IgD-negative memory B cell (primary cell): Measurements from ENCODE around the gene LYRM9. TPM values are rescaled to one million over a fixed set of nuclear protein-coding genes. Genes with fewer than 3 reads are reported as not detected.
A peak's percentile ranks its signal among the peaks of the same experiment; 100 is the strongest.

Experiments
- H3K27ac Mint-ChIP-seq, 3 donors: one replicate each; pipeline ENCODE4 v1.8.0; 2020 to 2022; ENCODE audit warnings: mild to moderate bottlenecking in 3 of 3, mixed read lengths in 3 of 3, moderate library complexity in 1 of 3
- H3K27me3 Mint-ChIP-seq: one replicate; pipeline ENCODE4 v1.8.0; 2021; ENCODE audit warnings: mixed read lengths
- H3K36me3 Mint-ChIP-seq: one replicate; pipeline ENCODE4 v1.8.0; 2020; ENCODE audit warnings: mild to moderate bottlenecking, mixed read lengths
- H3K4me1 Mint-ChIP-seq, 3 donors: one replicate each; pipeline ENCODE4 v1.8.0; 2020 to 2022; ENCODE audit warnings: mixed read lengths in 3 of 3, mild to moderate bottlenecking in 1 of 3
- H3K4me3 Mint-ChIP-seq, 4 donors: one replicate each; pipeline ENCODE4 v1.8.0; 2020 to 2022; ENCODE audit warnings: mild to moderate bottlenecking in 4 of 4, mixed read lengths in 4 of 4, moderate library complexity in 3 of 4
- H3K9me3 Mint-ChIP-seq, 3 donors: one replicate each; pipeline ENCODE4 v1.8.0; 2020 to 2021; ENCODE audit warnings: mixed read lengths in 3 of 3, mild to moderate bottlenecking in 1 of 3
- polyA plus RNA-seq: library from polyadenylated mRNA; unstranded; fragments of 300-500 nt; fragmentation: Illumina TruSeq; gene quantifications from one replicate; pipeline ENCODE4 v1.2.3, GENCODE V29; 2021

The LYRM9 gene
- polyA plus RNA-seq, result 16.4 TPM

DNA sequence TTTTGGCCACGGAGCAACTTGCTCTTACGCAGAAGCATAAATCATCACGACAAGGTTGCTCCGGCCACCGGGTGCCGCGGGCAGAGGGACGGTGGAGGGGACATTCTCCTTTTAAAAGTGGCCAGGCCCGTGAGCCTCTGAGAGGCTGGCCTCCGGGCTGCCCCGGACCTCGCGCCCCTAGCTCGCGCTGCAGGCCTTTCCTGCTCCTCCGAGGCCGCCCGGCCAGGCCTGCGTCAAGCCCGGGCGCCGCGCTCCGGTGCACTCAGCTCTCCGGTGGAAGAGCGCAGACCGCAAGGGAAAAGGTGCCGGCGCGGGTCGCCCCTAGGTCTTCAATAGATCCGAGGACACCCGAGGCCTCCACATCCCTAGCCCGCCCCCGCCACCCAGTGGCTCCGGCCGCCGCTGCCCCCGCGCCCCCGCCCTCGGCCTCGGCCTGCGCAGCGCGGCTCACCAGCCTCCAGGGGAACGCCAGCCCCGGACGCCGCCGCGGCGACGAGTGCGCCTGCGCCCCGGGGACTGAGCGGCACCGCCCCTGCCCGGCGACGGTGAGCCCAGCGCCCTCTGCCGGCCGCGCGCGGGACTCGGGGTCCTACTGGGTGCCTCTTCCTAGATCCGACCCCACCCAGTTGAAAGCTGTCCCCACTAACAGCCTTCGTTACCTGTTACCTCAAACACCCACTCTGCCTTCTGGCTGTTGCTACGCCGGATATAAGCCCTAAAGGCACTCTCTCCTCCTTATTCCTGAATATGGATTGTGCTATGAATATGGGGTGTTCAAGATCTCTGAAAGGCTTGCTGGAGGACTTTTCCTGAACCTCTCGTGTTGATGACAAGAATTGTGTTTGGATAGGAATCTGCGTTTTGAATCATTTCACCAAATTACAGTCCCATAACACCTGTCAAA is at the start of gene LYRM9:
LYRM9 (minus strand) TSS at position 500 of the 904 bp plus-strand sequence. CDS start 10,671 bp downstream, outside the sequence.
- H3K4me1 Mint-ChIP-seq, result peaks cover 13 to 24% (median 24%) of the 10 kb centered on the region in 3 donors
- peak within 1 kb of the TSS; percentile 53 to 91 (median 90) for H3K27ac Mint-ChIP-seq
- H3K9me3 Mint-ChIP-seq, result no peaks in the 10 kb centered on the region
- peaks cover 2% of the 10 kb centered on the region for H3K36me3 Mint-ChIP-seq
- H3K27me3 Mint-ChIP-seq, result peaks cover 7% of the 10 kb centered on the region
- H3K4me3 Mint-ChIP-seq, result peak within 1 kb of the TSS; percentile 83 to 95 (median 93)

DNA sequence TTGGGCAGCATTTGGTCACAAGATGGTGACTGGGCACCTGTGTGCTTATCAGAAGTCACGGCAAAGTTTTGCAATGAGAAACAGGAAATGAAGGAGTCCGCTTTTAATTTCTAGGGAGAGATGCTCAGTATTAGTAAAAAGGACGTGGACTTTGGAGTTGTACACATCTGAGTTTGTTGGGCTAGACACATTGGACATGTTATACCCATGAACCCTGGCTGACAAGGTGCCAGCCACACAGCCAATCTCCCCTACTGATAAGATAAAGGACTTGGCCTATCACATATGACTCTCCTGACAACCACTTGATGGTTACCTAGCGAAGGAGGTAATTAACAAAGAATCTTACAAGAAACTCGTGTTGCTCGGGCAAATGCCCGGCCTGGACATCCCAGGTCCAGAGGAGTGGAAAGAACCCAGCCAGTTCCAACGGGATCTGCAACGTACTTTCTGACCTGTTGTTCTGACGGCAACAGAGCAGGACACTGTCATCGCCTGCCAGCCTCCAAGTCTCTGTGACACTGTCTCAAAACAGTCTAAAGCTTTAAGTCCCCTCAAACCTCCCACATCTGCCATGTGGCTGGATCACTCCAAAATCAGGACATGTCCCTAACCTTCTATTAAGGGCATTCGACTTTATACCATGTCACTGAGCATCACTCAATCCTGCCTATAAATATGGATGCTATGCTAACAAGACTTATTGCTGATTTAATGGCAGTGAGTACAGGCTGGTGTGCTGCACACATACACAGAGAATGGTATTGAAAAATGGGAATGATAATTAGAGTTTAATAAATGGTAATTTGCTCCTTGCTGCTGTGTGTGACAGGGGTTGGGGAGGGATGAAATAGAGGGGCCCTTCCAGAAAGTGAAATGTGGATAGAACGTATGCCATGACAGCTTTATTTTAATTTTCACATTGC is 47.6 kb upstream of the LYRM9 start:
- Mint-ChIP-seq H3K27me3 (no peaks in the 10 kb centered on the region), H3K4me3 (peak overlapping the region in 2 of 4 donors; percentile 13 to 88), H3K27ac (peak overlapping the region in 2 of 3 donors; percentile 0 to 41), H3K9me3 (no peaks in the 10 kb centered on the region), H3K4me1 (peaks cover 23 to 35% (median 25%) of the 10 kb centered on the region in 3 donors), H3K36me3 (peaks cover 3% of the 10 kb centered on the region)

DNA sequence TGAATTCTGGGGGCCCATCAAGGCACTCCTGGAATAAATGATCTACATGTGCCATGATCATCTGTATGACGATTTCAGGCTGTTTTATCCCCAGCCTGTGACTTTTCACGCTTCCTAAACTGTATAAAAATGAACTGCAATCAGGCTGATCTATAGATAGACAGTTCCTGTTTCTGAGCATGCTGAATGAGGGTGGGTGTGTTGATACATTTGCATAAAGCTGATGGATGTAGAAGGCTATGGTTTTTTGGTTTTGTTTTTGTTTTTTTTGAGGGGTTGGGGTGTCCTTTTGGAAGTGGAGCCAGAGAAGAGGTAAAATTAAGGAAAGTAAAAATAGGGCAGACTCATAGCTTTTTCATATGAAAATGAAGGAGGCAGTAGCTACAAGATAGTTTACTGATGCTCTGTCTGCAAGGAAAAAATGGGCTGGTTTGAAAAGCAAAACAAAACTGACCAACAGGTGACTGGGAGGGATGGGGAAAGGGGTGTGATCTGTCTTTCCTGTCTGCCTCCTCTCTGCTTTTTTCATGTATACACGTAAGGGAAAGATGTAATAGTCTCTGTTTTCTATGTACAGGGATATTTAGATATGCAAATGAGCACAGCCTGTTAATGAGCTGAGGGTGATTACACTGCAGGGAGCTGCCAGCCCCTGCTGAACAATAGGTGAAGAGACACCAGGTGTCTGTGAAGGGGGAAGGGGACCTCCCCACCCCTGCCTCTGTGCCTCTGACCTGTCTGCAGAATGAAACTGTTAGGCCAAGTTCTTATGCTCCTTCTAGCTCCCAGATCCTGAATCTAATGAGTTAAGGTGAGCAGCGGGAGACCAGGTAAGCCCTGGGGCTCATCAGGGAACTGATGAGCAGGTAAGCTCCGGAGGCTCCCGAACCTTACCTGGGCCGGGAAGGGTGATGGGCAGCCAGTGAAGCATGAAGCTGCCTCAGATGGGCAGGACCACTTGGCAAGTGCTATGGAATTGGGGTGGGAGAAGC is 46.6 kb upstream of the LYRM9 start:
- peak overlapping the region; percentile 13 to 88 (median 70) for H3K4me3 Mint-ChIP-seq
- H3K27ac Mint-ChIP-seq, result peak overlapping the region; percentile 8 to 64 (median 41)
- H3K27me3 Mint-ChIP-seq, result no peaks in the 10 kb centered on the region

DNA sequence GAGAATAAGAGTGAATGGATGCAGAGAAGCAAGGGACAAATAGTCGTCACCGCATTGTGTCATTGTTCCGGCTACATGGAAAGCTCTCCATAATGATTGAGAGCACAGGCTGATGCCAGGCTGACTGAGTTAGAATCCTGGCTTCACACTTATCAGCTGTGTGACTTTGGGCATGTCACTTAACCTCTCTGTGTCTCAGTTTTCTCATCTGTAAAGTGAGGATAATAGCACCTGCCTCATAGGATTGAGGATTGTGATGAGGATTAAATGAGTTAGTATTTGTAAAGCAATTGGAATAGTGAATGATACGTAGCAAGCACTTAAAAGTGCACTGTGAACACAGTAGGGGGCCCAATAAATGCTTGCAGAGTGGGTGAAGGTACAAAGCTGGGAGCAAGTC is 45.7 kb upstream of the LYRM9 start:
- Mint-ChIP-seq H3K27ac (no peak overlapping the region), H3K4me3 (peak overlapping the region in 1 of 4 donors; percentile 61), H3K36me3 (peaks cover 3% of the 10 kb centered on the region), H3K4me1 (peaks cover 15 to 23% (median 21%) of the 10 kb centered on the region in 3 donors), H3K9me3 (peaks cover 0 to 2% (median 0%) of the 10 kb centered on the region in 3 donors), H3K27me3 (no peaks in the 10 kb centered on the region)

More for the DNA sequence above, 46.6 kb upstream of the LYRM9 start:
- Mint-ChIP-seq H3K36me3 (peaks cover 3% of the 10 kb centered on the region), H3K9me3 (peaks cover 0 to 2% (median 0%) of the 10 kb centered on the region in 3 donors), H3K4me1 (peaks cover 15 to 28% (median 19%) of the 10 kb centered on the region in 3 donors)

DNA sequence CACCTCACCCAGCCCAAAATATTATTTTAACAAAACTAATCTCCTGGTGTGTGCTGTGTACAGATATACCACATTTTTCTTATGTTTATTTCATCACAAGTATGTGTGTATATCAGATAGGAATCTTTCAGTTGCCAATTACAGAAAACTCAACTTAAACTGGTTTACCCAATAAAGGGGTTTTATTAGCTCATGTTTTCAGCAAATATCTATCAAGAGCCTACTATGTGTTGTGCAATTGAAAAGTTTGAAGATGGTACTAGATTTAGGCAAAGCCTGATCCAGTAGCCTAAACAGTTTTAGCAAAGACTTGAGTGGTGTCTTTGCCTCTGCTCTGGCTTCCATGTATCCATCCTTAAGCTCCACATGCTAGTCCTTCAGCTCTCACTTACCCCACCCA is 45.1 kb upstream of the LYRM9 start:
- H3K27ac Mint-ChIP-seq, result no peak overlapping the region

DNA sequence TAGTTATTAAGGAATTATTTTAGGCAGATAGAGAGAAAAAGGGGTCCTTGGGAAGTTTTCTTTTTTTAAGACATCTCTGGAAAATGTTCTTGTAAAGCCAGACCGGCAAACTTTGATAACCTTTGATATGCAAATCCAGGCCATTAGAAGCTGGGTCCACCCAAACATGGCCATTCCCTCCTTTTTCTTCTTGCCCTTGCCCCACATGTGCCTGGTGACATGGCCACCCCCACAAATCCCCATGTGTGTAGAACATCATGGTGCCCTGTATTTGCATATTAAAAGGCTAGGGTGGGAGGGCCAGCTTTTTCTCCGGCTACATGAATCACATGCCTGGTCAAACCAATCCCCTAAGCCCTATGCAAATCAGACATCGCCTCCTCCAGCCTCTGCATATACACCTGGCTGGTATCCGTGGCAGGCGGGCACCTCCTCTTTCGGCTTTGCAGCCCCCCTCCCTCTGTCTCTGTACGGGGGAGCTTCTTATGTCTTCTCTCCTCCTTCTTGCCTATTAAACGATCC is 43.9 kb upstream of the LYRM9 start:
- peaks cover 0 to 4% (median 0%) of the 10 kb centered on the region in 3 donors for H3K9me3 Mint-ChIP-seq

More for the DNA sequence above, 45.1 kb upstream of the LYRM9 start:
- H3K4me1 Mint-ChIP-seq, result peaks cover 15 to 23% (median 21%) of the 10 kb centered on the region in 3 donors
- H3K4me3 Mint-ChIP-seq, result no peak overlapping the region
- H3K9me3 Mint-ChIP-seq, result peaks cover 0 to 2% (median 0%) of the 10 kb centered on the region in 3 donors
- H3K27me3 Mint-ChIP-seq, result no peaks in the 10 kb centered on the region
- H3K36me3 Mint-ChIP-seq, result peaks cover 3% of the 10 kb centered on the region

DNA sequence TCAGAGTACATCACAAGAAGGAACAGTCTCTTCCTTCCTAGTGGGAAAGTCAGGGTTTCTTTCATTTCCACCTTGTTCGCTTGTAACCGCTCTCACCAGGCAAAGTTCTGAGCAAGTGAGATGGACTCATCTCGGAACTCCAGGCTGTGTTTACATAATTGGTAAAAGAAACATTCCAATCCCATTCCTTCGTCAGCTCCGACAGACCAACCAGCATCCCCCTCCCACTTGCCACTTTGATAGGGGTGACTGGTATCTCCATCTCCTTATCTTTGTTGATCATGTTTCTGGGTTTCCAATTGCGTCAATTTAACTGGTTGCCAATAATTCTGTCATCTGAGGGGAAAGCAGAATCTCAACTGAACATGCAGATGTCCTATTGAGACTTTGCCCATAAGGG is 36.8 kb upstream of the LYRM9 start:
- no peak overlapping the region for H3K27ac Mint-ChIP-seq
- H3K4me1 Mint-ChIP-seq, result peaks cover 0 to 5% (median 1%) of the 10 kb centered on the region in 3 donors
- no peaks in the 10 kb centered on the region for H3K27me3 Mint-ChIP-seq
- H3K36me3 Mint-ChIP-seq, result peaks cover 3% of the 10 kb centered on the region
- H3K4me3 Mint-ChIP-seq, result no peak overlapping the region
- H3K9me3 Mint-ChIP-seq, result peaks cover 0 to 4% (median 0%) of the 10 kb centered on the region in 3 donors

More for the DNA sequence above, 43.9 kb upstream of the LYRM9 start:
- no peaks in the 10 kb centered on the region for H3K27me3 Mint-ChIP-seq
- H3K27ac Mint-ChIP-seq, result peak overlapping the region in 1 of 3 donors; percentile 29
- H3K4me3 Mint-ChIP-seq, result no peak overlapping the region
- peaks cover 15 to 23% (median 21%) of the 10 kb centered on the region in 3 donors for H3K4me1 Mint-ChIP-seq
- H3K36me3 Mint-ChIP-seq, result peaks cover 3% of the 10 kb centered on the region

DNA sequence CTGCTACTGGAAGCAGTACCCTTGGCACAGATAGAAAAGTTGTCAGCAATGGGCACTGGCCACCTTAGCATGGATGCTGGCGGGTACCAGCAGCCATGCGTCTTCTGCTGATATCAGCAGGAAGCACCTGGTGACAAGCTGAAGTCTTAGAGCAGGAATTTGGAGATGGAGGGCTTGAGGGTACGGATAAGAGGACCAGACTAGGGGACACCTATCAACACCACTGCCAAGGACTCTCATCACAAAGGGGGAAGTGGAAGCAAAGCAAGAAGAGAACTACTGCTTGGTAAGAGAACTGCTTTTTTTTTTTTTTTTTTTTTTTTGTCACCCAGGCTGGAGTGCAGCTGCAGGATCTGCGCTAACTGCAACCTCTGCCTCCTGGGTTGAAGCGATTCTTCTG is 35.4 kb upstream of the LYRM9 start:
- H3K27me3 Mint-ChIP-seq, result no peaks in the 10 kb centered on the region
- H3K9me3 Mint-ChIP-seq, result peaks cover 0 to 1% (median 0%) of the 10 kb centered on the region in 3 donors
- no peak overlapping the region for H3K4me3 Mint-ChIP-seq
- peaks cover 3% of the 10 kb centered on the region for H3K36me3 Mint-ChIP-seq
- no peaks in the 10 kb centered on the region for H3K4me1 Mint-ChIP-seq
- H3K27ac Mint-ChIP-seq, result no peak overlapping the region

DNA sequence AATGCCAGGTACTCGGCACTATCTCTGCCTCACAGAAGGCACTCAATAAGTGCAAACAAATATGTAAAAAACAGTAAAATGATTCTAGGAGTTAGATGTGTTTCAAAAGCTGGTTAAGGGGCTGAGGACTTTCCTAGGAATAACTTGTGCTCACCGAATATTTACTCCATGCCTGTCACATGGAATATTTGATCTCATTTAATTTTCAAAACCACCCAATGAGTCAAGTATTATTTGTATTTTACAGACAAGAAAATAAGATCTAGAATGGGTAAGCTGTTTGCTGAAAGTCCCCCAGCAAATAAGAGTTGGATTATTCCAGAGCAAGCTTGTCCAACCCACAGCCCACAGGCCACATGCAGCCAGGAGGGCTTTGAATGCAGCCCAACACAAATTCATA is 34.6 kb upstream of the LYRM9 start:
- H3K27ac Mint-ChIP-seq, result no peak overlapping the region
- H3K27me3 Mint-ChIP-seq, result no peaks in the 10 kb centered on the region
- peaks cover 3% of the 10 kb centered on the region for H3K36me3 Mint-ChIP-seq
- H3K9me3 Mint-ChIP-seq, result peaks cover 0 to 1% (median 0%) of the 10 kb centered on the region in 3 donors
- no peaks in the 10 kb centered on the region for H3K4me1 Mint-ChIP-seq
- no peak overlapping the region for H3K4me3 Mint-ChIP-seq

DNA sequence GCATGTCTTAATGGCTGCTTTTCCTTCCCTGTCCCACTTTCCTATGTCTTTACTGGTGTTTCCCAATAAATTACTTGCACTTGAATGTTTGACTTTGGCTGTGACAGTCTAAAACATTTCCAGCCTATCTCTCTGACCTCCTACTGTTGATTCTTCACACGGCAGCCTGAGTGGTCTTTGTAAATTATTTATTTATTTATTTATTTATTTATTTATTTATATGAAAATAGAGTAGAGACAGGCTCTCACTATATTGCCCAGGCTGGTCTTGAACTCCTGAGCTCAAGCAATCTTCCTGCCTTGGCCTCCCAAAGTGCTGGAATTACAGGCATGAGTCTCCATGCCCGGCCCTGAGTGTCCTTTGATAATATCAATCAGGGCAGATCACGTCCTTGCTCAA is 28.4 kb upstream of the LYRM9 start:
- H3K36me3 Mint-ChIP-seq, result no peaks in the 10 kb centered on the region

DNA sequence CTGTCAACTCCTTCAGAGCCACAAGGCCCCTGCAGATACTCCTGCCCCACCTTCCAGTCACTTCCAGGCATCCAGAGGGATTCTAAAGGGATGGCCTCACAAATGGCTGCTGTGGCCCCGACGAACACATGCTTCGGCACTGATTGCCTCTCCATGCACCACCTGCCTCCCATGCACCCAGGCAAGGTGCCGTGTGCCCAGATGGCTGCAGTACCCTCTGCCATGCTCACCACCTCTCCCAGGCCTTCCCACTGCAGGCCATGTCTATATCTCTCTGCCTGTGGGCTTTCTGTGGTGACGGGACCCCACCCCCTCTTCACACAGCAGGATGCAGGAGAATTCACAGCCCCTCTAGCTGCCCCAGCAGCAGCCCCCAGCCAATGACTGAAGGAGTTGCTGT is 27.9 kb upstream of the LYRM9 start:
- H3K27ac Mint-ChIP-seq, result no peak overlapping the region
- no peaks in the 10 kb centered on the region for H3K9me3 Mint-ChIP-seq
- H3K27me3 Mint-ChIP-seq, result no peaks in the 10 kb centered on the region
- no peaks in the 10 kb centered on the region for H3K36me3 Mint-ChIP-seq
- H3K4me1 Mint-ChIP-seq, result no peaks in the 10 kb centered on the region
- no peak overlapping the region for H3K4me3 Mint-ChIP-seq

More for the DNA sequence above, 28.4 kb upstream of the LYRM9 start:
- Mint-ChIP-seq H3K4me3 (no peak overlapping the region), H3K4me1 (no peaks in the 10 kb centered on the region), H3K27ac (no peak overlapping the region), H3K27me3 (no peaks in the 10 kb centered on the region), H3K9me3 (no peaks in the 10 kb centered on the region)

DNA sequence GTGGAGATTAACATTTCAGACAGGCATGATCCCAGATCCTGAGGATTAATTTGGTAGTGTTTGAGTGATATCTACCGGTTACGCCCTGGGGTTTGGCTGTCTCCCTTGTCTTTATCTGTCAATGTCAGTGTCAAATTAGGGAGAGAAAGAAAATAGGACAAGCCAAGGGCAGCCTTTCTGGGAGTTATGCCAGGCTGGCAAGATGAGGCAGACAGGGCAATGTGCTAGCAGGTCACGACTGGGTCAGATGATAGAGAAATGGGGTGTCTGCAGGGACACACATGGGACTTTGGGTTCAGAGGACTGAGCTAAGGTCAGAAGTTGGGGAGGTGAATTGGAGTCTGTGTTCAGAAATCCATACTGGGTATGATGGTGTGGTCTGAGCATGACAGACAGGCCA is 27.4 kb upstream of the LYRM9 start:
- no peak overlapping the region for H3K27ac Mint-ChIP-seq
- no peaks in the 10 kb centered on the region for H3K36me3 Mint-ChIP-seq
- no peak overlapping the region for H3K4me3 Mint-ChIP-seq
- H3K27me3 Mint-ChIP-seq, result no peaks in the 10 kb centered on the region
- no peaks in the 10 kb centered on the region for H3K9me3 Mint-ChIP-seq
- H3K4me1 Mint-ChIP-seq, result no peaks in the 10 kb centered on the region

DNA sequence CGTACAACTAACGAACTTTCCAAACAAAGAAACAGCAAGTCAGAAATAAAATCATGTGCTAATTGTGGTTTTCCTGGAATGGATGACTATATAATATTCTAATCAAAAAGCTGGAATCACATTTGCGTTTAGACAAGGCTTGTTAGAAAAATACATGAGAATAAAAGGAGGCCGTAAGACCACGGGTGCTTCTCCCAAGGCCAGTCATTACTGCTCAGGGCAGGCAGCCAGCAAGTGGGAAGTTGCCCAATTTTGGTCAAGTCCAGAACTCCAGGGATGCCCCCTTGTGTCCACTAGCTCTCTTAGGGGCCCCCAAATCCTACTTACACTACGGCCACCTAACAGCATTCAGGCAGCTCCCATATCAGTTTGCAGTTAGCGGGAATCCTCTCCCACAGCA is 25.9 kb upstream of the LYRM9 start:
- no peaks in the 10 kb centered on the region for H3K4me1 Mint-ChIP-seq
- no peak overlapping the region for H3K4me3 Mint-ChIP-seq
- no peak overlapping the region for H3K27ac Mint-ChIP-seq
- no peaks in the 10 kb centered on the region for H3K9me3 Mint-ChIP-seq
- no peaks in the 10 kb centered on the region for H3K27me3 Mint-ChIP-seq
- H3K36me3 Mint-ChIP-seq, result no peaks in the 10 kb centered on the region

DNA sequence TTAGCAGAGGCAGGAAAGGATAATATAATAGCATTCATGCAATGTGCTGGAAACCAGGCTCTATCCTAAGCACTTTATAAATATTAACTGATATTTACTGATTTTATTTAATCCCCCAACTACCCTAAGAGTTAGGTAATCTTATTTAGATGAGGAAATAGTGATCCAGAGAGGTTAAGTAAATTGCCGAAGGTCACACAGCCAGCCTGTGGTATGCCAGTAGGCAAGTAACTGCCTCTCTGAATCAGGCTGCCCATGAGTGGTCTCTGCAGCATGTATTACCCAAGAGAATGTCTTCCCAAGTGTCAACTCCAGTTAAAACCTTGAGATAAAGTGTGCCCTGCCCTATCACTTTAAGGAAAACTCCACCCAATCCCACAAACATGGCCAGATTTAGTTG is 25.3 kb upstream of the LYRM9 start:
- H3K36me3 Mint-ChIP-seq, result no peaks in the 10 kb centered on the region
- H3K27ac Mint-ChIP-seq, result no peak overlapping the region
- H3K4me1 Mint-ChIP-seq, result no peaks in the 10 kb centered on the region
- no peaks in the 10 kb centered on the region for H3K27me3 Mint-ChIP-seq
- no peaks in the 10 kb centered on the region for H3K9me3 Mint-ChIP-seq
- no peak overlapping the region for H3K4me3 Mint-ChIP-seq
